Measurements from ENCODE around the gene RIOK2. TPM values are rescaled to one million over a fixed set of nuclear protein-coding genes. Genes with fewer than 3 reads are reported as not detected.
A peak's percentile ranks its signal among the peaks of the same experiment; 100 is the strongest.
"Not testable (repeated sequence)": the region's sequence is repeated elsewhere in the genome, so short reads cannot be mapped to it uniquely, and the experiment has no call there.

The RIOK2 gene
- total RNA-seq, 3 donors from 2014 or later, result 51.4 to 59.1 (median 54.2) TPM

DNA sequence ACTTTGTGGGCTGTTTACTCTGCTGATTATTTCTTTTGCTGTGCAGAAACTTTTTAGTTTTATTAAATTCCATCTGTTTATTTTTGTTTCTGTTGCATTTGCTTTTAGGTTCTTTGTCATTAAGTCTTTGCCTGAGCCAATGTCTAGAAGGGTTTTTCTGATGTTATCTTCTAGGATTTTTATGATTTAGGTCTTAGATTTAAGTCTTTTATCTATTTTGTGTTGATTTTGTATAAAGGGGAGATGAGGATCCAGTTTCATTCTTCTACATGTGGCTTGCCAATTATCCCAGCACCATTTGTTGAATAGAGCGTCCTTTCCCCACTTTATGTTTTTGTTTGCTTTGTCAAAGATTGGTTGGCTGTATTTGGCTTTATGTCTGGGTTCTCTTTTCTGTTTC, 6.5 kb upstream of the RIOK2 start:
- H3K27me3 Mint-ChIP-seq (ENCODE audit: low read depth); H3K4me1 Mint-ChIP-seq (ENCODE audit: low read depth); H3K9me3 Mint-ChIP-seq; DNase-seq; ATAC-seq; H3K4me3 Mint-ChIP-seq; H3K36me3 Mint-ChIP-seq (ENCODE audit: insufficient read depth): not testable (repeated sequence)

DNA sequence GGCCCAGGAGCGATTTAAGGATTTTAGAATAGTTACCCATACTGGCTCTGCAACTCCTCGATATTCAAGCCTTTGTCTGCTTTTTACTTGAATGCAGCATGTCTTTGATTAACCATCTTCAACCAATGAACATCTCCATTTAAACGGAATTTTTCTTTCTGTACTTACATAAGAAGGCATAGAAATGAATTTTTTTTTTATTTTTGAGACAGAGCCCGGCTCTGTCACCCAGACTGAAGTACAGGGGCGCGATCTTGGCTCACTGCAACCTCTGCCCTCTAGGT, 825 bp upstream of the RIOK2 start:
- H3K4me3 Mint-ChIP-seq, result peak overlapping the region; percentile 95
- DNase-seq, result no peak
- H3K9me3 Mint-ChIP-seq, result peaks cover 3% of the 10 kb centered on the region
- peaks cover 19% of the 10 kb centered on the region for H3K36me3 Mint-ChIP-seq (ENCODE audit: insufficient read depth)
- no peaks in the 10 kb centered on the region for H3K27me3 Mint-ChIP-seq (ENCODE audit: low read depth)
- peaks cover 35% of the 10 kb centered on the region for H3K4me1 Mint-ChIP-seq (ENCODE audit: low read depth)
- ATAC-seq, result no peak

DNA sequence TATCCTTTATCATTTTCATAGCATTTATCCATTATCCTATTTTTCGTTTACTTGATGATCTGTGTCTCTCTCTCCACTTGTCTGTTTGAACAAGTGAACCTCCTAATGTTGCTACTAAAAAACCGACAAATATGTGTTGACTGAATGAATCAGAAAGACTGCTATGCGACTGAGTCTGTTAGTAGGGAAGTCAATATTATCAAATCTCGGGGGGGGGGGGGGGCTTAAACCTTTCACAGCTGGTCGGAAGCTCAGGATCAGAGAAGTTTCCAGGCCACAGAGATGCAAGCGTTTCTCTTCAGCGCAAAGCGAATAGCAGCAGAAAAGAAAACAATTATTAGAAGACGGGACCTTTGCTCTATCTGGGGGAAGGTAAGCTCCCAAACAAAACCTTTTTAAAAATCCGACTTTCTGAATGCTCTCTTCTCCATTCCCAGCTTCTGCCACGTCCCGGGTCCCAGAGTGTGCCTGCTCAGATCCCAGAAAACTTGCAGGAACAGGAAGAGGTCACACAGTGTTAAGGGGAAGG, 412 bp downstream of the RIOK2 start:
- no peak for DNase-seq
- Mint-ChIP-seq H3K4me1 (ENCODE audit: low read depth) (peaks cover 35% of the 10 kb centered on the region), H3K36me3 (ENCODE audit: insufficient read depth) (peaks cover 29% of the 10 kb centered on the region), H3K27me3 (ENCODE audit: low read depth) (no peaks in the 10 kb centered on the region), H3K9me3 (peaks cover 3% of the 10 kb centered on the region), H3K4me3 (peak overlapping the region; percentile 95)
- ATAC-seq, result no peak

DNA sequence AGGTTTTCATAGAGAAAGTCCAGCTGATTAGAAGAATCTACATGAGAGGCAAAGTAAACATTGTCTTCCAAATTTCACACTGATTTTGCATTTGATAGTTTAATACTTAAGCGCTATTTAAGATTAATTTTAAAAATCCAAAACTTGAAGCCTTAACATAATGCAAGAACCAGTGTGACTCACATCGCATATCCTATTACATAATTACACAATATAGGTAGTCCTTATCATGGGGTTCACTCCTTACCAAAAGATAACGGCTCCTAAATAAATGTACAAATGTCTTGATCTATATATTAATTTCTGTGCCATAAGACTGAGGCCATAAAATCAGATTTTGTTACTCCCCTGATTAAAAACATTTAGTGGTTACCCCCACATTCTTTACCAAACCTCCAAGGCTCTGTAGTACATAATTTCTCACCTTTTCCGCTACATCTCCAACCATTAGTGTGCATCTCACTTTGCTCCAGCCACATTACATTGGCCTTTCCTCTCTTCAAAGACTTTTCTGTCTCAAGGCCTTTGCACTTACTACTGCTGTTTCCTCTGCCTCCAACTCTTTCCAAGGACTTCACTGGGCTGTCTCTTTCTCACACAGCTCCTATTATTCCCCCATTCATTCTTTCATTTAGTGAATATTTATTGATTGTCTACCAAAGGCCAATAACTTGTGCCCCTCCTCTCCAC, 1.0 kb downstream of the RIOK2 start:
- Mint-ChIP-seq H3K27me3 (ENCODE audit: low read depth) (no peaks in the 10 kb centered on the region), H3K9me3 (peaks cover 3% of the 10 kb centered on the region), H3K4me1 (ENCODE audit: low read depth) (peaks cover 35% of the 10 kb centered on the region), H3K36me3 (ENCODE audit: insufficient read depth) (peaks cover 30% of the 10 kb centered on the region), H3K4me3 (peak overlapping the region; percentile 95)
- no peak for ATAC-seq
- no peak for DNase-seq

DNA sequence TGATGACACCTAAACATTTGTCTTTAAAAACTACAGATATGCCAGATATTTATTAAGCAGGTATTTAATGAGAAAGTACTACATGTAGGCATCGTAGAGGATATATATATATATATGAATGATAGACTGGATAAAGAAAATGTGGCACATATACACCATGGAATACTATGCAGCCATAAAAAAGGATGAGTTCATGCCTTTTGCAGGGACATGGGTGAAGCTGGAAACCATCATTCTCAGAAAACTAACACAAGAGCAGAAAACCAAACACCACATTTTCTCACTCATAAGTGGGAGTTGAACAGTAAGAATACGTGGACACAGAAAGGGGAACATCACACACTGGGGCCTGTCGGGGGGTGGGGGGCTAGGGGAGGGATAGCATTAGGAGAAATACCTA, 3.6 kb downstream of the RIOK2 start:
- Mint-ChIP-seq H3K36me3 (ENCODE audit: insufficient read depth) (peaks cover 43% of the 10 kb centered on the region), H3K4me1 (ENCODE audit: low read depth) (peaks cover 32% of the 10 kb centered on the region)
- not testable (repeated sequence) for H3K9me3 Mint-ChIP-seq; DNase-seq; H3K4me3 Mint-ChIP-seq; H3K27me3 Mint-ChIP-seq (ENCODE audit: low read depth); ATAC-seq

DNA sequence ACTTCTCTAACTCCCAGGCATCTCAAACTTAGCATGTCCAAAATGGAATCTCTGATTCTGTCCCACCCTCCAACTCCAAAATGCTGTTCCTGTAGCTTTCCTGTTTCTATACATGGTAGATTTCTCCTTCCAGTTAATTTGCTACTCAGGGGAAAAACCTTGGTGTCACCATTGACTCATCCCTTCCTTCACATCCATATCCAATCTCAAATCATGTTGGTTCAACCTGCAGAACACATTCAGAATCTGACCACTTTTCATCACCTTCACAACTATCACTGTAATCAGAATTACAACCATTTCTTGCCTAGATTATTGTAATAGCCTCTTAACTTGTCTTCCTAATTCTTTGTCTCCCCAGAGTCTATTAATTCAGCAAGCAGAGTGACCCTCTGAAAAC, 10.8 kb downstream of the RIOK2 start:
- DNase-seq, result no peak
- peaks cover 40% of the 10 kb centered on the region for H3K36me3 Mint-ChIP-seq (ENCODE audit: insufficient read depth)
- peaks cover 23% of the 10 kb centered on the region for H3K4me1 Mint-ChIP-seq (ENCODE audit: low read depth)
- H3K9me3 Mint-ChIP-seq, result no peaks in the 10 kb centered on the region
- no peak overlapping the region for H3K4me3 Mint-ChIP-seq
- ATAC-seq, result no peak
- H3K27me3 Mint-ChIP-seq (ENCODE audit: low read depth), result no peaks in the 10 kb centered on the region

DNA sequence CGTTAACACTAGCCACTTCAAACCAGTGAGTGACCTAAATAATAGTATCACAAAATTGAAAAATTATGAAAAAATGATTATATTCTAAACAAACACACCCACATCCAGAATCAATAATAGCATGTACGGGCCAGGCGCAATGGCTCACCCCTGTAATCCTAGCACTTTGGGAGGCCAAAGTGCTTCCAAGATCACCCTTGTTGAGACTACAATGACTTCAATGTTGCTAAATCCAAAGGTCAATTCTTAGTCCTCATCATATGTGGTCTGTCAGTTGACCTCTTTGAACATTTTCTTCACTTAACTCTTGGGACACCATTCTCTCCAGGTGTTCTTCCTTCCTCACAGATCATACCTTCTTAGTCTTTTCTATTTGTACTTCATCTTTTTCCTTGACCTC, 11.3 kb downstream of the RIOK2 start:
- Mint-ChIP-seq H3K9me3 (no peaks in the 10 kb centered on the region), H3K27me3 (ENCODE audit: low read depth) (no peaks in the 10 kb centered on the region), H3K4me3 (no peak overlapping the region), H3K4me1 (ENCODE audit: low read depth) (peaks cover 23% of the 10 kb centered on the region), H3K36me3 (ENCODE audit: insufficient read depth) (peaks cover 37% of the 10 kb centered on the region)
- ATAC-seq (no peak), DNase-seq (no peak)

DNA sequence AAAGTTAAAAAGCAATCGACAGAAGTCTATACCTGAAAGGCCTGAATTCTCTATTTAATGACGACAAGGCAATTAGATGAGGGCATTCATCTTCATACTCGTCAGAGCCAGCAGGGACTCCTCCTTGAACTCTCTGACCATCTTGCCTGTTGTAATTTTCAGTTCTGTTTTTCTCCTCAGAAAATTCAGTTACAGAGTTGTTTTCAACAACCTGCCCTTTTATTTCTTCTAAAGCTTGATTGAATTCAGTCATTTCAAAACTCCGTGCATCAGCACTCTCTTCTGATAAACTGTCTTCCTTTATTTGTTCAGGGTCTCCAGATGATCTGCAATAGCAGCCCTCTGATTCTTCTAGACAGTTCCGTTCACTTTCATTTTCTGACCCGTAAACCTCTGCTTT, 15.6 kb downstream of the RIOK2 start:
- peak overlapping the region; percentile 74 for H3K4me3 Mint-ChIP-seq
- H3K9me3 Mint-ChIP-seq, result no peaks in the 10 kb centered on the region
- peaks cover 22% of the 10 kb centered on the region for H3K4me1 Mint-ChIP-seq (ENCODE audit: low read depth)
- DNase-seq (no peak), ATAC-seq (no peak)
- peaks cover 29% of the 10 kb centered on the region for H3K36me3 Mint-ChIP-seq (ENCODE audit: insufficient read depth)
- H3K27me3 Mint-ChIP-seq (ENCODE audit: low read depth), result no peaks in the 10 kb centered on the region

DNA sequence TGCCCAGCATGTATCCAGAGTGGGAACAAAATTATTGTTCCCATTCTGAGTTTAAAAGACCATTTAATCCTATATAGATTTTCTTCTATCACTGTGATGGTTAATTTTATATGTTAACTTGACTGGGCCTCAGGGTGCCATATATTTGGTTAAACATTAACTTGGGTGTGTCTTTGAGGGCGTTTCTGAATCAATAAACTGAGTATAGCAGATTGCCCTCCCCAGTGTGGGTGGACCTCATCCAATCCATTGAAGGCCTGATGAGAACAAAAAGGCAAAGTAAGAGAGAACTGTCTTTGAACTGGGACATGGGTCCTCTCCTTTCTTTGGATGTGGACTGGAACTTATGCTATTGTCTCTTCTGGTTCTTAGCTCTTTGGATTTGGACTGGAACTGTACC, 17.3 kb downstream of the RIOK2 start:
- H3K4me1 Mint-ChIP-seq (ENCODE audit: low read depth), result peaks cover 13% of the 10 kb centered on the region
- H3K4me3 Mint-ChIP-seq, result no peak overlapping the region
- no peak for DNase-seq
- H3K36me3 Mint-ChIP-seq (ENCODE audit: insufficient read depth), result peaks cover 22% of the 10 kb centered on the region
- H3K9me3 Mint-ChIP-seq, result no peaks in the 10 kb centered on the region
- no peak for ATAC-seq
- no peaks in the 10 kb centered on the region for H3K27me3 Mint-ChIP-seq (ENCODE audit: low read depth)

DNA sequence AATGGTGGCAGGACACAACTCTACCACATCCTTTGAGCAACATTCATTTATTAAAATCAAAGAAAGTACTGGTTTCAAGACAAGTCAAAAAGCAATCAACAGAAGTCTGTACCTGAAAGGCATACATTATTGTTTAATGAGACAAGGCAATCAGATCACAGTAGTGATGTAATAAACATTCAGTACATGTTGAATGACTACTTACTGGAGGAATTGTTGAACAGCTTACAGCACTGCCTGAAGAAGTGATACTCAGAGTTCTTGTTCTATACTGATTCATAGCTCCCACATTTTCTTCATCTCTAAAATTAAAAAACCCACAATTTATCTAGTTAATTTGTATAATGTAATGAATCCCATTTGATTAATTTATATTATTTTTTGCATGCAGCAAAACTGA, 18.2 kb downstream of the RIOK2 start:
- Mint-ChIP-seq H3K27me3 (ENCODE audit: low read depth) (no peaks in the 10 kb centered on the region), H3K36me3 (ENCODE audit: insufficient read depth) (peaks cover 30% of the 10 kb centered on the region), H3K9me3 (no peaks in the 10 kb centered on the region), H3K4me3 (no peak overlapping the region), H3K4me1 (ENCODE audit: low read depth) (peaks cover 13% of the 10 kb centered on the region)
- ATAC-seq (peak in 1 of 2 donors; percentile 35), DNase-seq (no peak)

DNA sequence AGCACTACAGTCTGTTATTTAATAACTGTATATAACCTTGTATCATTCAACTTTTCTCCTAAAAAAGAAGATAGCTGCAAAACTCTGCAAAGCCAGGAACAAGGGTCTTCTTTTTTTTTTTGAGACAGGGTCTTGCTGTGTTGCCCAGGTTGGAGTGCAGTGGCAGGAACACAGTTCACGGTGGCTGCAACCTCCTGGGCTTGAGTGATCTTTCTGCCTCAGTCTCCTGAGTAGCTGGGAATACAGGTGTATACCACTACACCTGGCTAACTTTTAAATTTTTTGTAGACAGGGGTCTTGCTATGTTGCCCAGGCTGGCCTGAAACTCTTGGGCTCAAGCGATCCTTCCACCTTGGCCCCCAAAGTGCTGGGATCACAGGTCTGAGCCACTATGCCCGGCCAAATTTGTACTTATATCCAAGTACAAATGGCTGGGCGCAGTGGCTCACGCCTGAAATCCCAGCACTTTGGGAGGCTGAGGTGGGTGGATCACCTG, 19.2 kb downstream of the RIOK2 start:
- no peaks in the 10 kb centered on the region for H3K9me3 Mint-ChIP-seq
- no peak overlapping the region for H3K4me3 Mint-ChIP-seq
- no peak for DNase-seq
- H3K27me3 Mint-ChIP-seq (ENCODE audit: low read depth), result no peaks in the 10 kb centered on the region
- ATAC-seq, result no peak
- peaks cover 34% of the 10 kb centered on the region for H3K36me3 Mint-ChIP-seq (ENCODE audit: insufficient read depth)
- H3K4me1 Mint-ChIP-seq (ENCODE audit: low read depth), result peaks cover 12% of the 10 kb centered on the region

DNA sequence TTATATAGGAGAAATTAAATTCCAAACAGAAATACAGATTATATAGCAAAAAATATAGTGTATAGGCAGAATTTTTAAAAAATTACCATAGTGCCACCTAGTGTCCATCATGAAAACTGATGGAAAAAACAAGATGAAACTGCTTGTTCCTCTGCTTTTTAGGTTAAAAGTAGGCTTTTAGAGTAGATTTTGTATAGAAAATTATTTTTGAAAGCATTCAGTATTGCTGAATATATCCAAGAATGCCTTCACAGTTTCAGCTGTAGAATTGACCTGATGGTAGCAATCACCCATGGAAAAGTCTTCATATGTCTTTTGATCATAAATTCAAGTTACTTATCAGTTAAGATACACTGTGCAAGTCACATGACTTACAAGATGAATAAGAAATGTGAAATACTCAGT, 19.7 kb downstream of the RIOK2 start:
- H3K36me3 Mint-ChIP-seq (ENCODE audit: insufficient read depth), result peaks cover 35% of the 10 kb centered on the region
- no peak for ATAC-seq
- peaks cover under 1% of the 10 kb centered on the region for H3K9me3 Mint-ChIP-seq
- no peak for DNase-seq
- H3K4me1 Mint-ChIP-seq (ENCODE audit: low read depth), result peaks cover 10% of the 10 kb centered on the region
- H3K4me3 Mint-ChIP-seq, result no peak overlapping the region
- H3K27me3 Mint-ChIP-seq (ENCODE audit: low read depth), result no peaks in the 10 kb centered on the region

DNA sequence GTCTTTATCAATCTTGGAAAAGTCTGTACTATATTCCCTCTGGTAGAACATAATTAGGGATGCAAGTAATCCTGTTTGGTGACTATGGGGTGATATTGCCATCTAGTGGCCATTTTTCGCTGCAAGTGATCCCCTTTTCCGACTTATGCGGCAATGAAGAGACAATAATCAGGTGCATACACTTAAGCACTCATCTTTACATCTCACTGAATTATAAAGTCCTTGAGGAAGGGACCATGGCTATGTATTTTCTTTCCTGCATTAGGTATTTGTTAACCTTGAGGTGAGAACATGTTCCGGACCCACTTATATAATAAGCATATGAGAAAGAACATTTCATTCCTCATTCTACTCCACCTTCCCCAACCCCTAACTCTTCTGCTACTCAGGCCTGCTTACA, 21.0 kb downstream of the RIOK2 start:
- H3K4me1 Mint-ChIP-seq (ENCODE audit: low read depth), result peaks cover 4% of the 10 kb centered on the region
- no peaks in the 10 kb centered on the region for H3K27me3 Mint-ChIP-seq (ENCODE audit: low read depth)
- DNase-seq, result peak; percentile 30
- peaks cover 38% of the 10 kb centered on the region for H3K36me3 Mint-ChIP-seq (ENCODE audit: insufficient read depth)
- ATAC-seq, result no peak
- H3K9me3 Mint-ChIP-seq, result peaks cover 13% of the 10 kb centered on the region
- H3K4me3 Mint-ChIP-seq, result no peak overlapping the region

DNA sequence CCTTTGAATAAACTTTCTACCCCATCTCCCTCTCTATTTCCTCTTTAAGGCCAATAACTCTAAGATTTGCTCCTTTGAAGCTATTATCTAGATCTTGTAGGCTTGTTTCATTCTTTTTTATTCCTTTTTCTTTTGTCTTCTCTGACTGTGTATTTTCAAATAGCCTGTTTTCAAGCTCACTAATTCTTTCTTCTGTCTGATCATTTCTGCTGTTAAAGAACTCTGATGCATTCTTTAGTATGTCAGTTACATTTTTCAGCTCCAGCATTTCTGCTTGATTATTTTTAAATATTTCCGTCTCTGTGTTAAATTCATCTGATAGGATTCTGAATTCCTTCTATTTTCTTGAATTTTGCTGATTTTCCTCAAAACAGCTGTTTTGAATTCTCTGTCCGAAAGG, 25.4 kb downstream of the RIOK2 start:
- H3K9me3 Mint-ChIP-seq, result peaks cover 22% of the 10 kb centered on the region
- ATAC-seq, result no peak

DNA sequence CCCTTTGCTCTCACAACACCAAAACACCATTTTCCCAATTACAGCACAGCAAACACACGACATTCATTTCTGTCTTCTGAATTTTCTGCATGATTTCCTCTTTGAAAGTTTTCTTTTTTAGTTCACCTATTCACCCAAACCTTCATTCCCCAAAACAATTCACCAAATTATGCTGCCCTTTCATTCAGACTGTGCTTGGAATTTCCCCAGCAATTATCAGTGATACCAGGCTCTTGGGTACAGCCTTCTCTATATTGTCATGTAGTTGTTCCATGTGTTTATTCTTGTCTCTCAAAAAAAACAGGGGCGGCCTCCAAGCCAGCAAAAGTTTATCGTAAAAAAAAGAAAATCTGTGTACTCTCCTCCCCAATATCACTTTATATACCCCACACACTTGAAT, 31.7 kb downstream of the RIOK2 start:
- ATAC-seq (no peak), DNase-seq (no peak)
- Mint-ChIP-seq H3K9me3 (peaks cover 2% of the 10 kb centered on the region), H3K27me3 (ENCODE audit: low read depth) (no peaks in the 10 kb centered on the region), H3K36me3 (ENCODE audit: insufficient read depth) (no peaks in the 10 kb centered on the region), H3K4me1 (ENCODE audit: low read depth) (no peaks in the 10 kb centered on the region), H3K4me3 (no peak overlapping the region)

More for the DNA sequence above, 25.4 kb downstream of the RIOK2 start:
- no peaks in the 10 kb centered on the region for H3K4me1 Mint-ChIP-seq (ENCODE audit: low read depth)
- no peak overlapping the region for H3K4me3 Mint-ChIP-seq
- H3K36me3 Mint-ChIP-seq (ENCODE audit: insufficient read depth), result peaks cover 30% of the 10 kb centered on the region
- no peaks in the 10 kb centered on the region for H3K27me3 Mint-ChIP-seq (ENCODE audit: low read depth)
- no peak for DNase-seq
